Prostate gland (tissue), 2 donors: Measurements from ENCODE around the gene MSH5. TPM values are rescaled to one million over a fixed set of nuclear protein-coding genes. Genes with fewer than 3 reads are reported as not detected.
"Not testable (repeated sequence)": the region's sequence is repeated elsewhere in the genome, so short reads cannot be mapped to it uniquely, and the experiment has no call there.

Experiments
- DNase-seq: peaks from one replicate; pipeline ENCODE4 v3.0.0-alpha.2; 2019; ENCODE audit warnings: low spot score
- H3K27ac ChIP-seq, 2 donors: fragments of 200-600 bp; sonication (generic); 2 replicates each; pipeline ENCODE4 v1.5.1; 2017 to 2019
- H3K27me3 ChIP-seq: fragments of 200-600 bp; sonication (generic); replicated peaks from 2 replicates; pipeline ENCODE4 v1.5.1; 2019; ENCODE audit not compliant: insufficient read depth
- H3K36me3 ChIP-seq, 2 donors: fragments of 200-600 bp; sonication (generic); 1 replicate in 1 of 2; 2 replicates in 1 of 2; pipeline versions ENCODE4 v1.5.1 to v1.8.1; 2017 to 2019
- H3K4me1 ChIP-seq: fragments of 200-600 bp; sonication (generic); replicated peaks from 2 replicates; pipeline ENCODE4 v1.5.1; 2019
- H3K4me3 ChIP-seq, 2 donors: fragments of 200-600 bp; sonication (generic); 2 replicates each; pipeline ENCODE4 v1.5.1; 2017 to 2019
- H3K9me3 ChIP-seq: fragments of 200-600 bp; sonication (generic); 2 replicates; pipeline ENCODE4 v1.5.1; 2017
- POLR2A ChIP-seq: fragments of 450-650 bp; IDR thresholded peaks from one replicate; pipeline ENCODE4 v1.6.1; 2016; ENCODE audit warnings: antibody characterized with exemption, mild to moderate bottlenecking
- POLR2AphosphoS5 ChIP-seq: sonication (generic); formaldehyde crosslinking; IDR thresholded peaks from one replicate; pipeline ENCODE4 v1.6.1; 2017; ENCODE audit warnings: antibody characterized with exemption
- WGBS: methylation state at CpG from one replicate; pipeline ENCODE4 v1.1.5; 2018; 5-methylcytosine and 5-hydroxymethylcytosine counted together
- intact Hi-C: fragments of 100-400 bp; cut with DNase I; formaldehyde crosslinking; loops from one replicate; pipeline ENCODE4 v1.14.2; 2022
- total RNA-seq, 2 donors: library from RNA; depleted of rRNA; stranded (reverse); fragments of >200 nt; gene quantifications; one replicate each; pipeline ENCODE4 v1.1.0, GENCODE V29; 2016
- TF ChIP-seq, protein P1 (sequence below), 4 experiments: fragments of 200-600 bp in 2 of 4; fragments of 450-650 bp in 2 of 4; sonication (generic) in 2 of 4; IDR thresholded peaks; 1 replicate in 3 of 4; 2 replicates in 1 of 4; pipeline ENCODE4 v1.5.1; 2016 to 2019; ENCODE audit warnings: antibody characterized with exemption in 4 of 4, mild to moderate bottlenecking in 2 of 4, moderate library complexity in 2 of 4

The MSH5 gene
- total RNA-seq, 2 donors from 2014 or later: 10.5 to 72.4 TPM

DNA sequence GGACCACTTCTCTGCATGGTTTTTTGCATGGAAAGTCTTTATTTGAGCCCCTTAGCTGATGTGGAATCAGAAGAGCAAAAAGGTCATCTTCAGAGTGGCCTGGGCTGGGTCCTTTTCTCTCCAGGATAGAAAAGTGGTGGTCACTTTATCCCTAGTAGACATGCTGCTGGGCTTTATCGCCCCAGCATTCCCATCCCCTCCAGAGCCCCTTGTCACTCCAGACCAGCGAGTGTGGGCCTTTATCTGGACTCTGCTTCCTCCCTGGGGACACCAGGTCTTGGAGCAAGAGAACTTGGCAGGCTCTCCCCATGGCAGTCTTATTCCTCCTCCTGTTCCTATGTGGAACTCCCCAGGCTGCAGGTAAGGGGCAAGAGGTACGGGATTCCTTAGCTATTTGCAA, 33.2 kb upstream of the MSH5 start, which contains the start of gene LY6G6F:
LY6G6F (plus strand) TSS at position 268 of the 400 bp plus-strand sequence; CDS start at position 309, 41 bp downstream.
- no peak within 1 kb of the TSS for H3K4me3 ChIP-seq
- WGBS: 54% methylated on average over 3 of the region's 3 CpGs
- peaks cover 3% of the 10 kb centered on the region for H3K4me1 ChIP-seq
- H3K27me3 ChIP-seq: no peaks in the 10 kb centered on the region
- no peaks in the 10 kb centered on the region for H3K36me3 ChIP-seq
- no peak within 1 kb of the TSS for H3K27ac ChIP-seq
- TF ChIP-seq POLR2A (no peak), POLR2AphosphoS5 (no peak)
- TF ChIP-seq, protein P1, sequence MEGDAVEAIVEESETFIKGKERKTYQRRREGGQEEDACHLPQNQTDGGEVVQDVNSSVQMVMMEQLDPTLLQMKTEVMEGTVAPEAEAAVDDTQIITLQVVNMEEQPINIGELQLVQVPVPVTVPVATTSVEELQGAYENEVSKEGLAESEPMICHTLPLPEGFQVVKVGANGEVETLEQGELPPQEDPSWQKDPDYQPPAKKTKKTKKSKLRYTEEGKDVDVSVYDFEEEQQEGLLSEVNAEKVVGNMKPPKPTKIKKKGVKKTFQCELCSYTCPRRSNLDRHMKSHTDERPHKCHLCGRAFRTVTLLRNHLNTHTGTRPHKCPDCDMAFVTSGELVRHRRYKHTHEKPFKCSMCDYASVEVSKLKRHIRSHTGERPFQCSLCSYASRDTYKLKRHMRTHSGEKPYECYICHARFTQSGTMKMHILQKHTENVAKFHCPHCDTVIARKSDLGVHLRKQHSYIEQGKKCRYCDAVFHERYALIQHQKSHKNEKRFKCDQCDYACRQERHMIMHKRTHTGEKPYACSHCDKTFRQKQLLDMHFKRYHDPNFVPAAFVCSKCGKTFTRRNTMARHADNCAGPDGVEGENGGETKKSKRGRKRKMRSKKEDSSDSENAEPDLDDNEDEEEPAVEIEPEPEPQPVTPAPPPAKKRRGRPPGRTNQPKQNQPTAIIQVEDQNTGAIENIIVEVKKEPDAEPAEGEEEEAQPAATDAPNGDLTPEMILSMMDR (IDR thresholded peaks at IDR 0.05): no peak
- DNase-seq: no peak
- intact Hi-C loops: no loop called here
- no peaks in the 10 kb centered on the region for H3K9me3 ChIP-seq

DNA sequence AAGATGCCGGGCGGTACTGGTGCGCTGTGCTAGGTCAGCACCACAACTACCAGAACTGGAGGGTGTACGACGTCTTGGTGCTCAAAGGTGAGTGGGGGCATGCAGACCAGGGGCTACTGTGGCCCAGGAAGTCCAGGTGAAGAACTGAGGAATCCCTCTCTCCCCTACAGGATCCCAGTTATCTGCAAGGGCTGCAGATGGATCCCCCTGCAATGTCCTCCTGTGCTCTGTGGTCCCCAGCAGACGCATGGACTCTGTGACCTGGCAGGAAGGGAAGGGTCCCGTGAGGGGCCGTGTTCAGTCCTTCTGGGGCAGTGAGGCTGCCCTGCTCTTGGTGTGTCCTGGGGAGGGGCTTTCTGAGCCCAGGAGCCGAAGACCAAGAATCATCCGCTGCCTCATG, 32.1 kb upstream of the MSH5 start:
- H3K9me3 ChIP-seq: no peaks in the 10 kb centered on the region
- no peaks in the 10 kb centered on the region for H3K27me3 ChIP-seq
- 82% methylated on average over 10 of the region's 10 CpGs for WGBS
- no peak for TF ChIP-seq POLR2AphosphoS5
- no peak for TF ChIP-seq POLR2A
- TF ChIP-seq, protein P1 (IDR thresholded peaks at IDR 0.05): no peak
- no peaks in the 10 kb centered on the region for H3K36me3 ChIP-seq
- peaks cover 3% of the 10 kb centered on the region for H3K4me1 ChIP-seq
- no peak for DNase-seq
- intact Hi-C loops: no loop called here
- H3K27ac ChIP-seq: no peak overlapping the region
- H3K4me3 ChIP-seq: no peak overlapping the region

DNA sequence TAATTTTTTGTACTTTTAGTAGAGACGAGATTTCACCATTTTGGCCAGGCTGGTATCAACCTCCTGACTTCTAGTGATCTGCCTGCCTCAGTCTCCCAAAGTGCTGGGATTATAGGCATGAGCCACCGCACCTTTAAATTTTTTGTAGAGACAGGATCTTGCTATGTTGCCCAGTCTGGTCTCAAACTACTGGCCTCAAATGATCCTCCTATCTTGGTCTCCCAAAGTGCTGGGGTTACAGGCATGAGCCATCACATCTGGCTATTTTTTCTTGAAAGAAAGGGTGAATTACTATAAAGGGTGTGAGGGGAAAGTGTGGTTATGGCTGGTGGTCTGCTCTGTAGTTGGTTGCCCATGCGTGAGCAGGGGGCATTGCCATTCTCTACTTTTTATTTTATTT, 31.6 kb upstream of the MSH5 start:
- Histone ChIP-seq H3K36me3 (no peaks in the 10 kb centered on the region), H3K9me3 (no peaks in the 10 kb centered on the region), H3K4me1 (peaks cover 3% of the 10 kb centered on the region), H3K27me3 (no peaks in the 10 kb centered on the region), H3K4me3 (no peak overlapping the region), H3K27ac (no peak overlapping the region)
- TF ChIP-seq POLR2A: no peak
- intact Hi-C loops: no loop called here
- no peak for DNase-seq
- WGBS: 94% methylated on average over 3 of the region's 3 CpGs

DNA sequence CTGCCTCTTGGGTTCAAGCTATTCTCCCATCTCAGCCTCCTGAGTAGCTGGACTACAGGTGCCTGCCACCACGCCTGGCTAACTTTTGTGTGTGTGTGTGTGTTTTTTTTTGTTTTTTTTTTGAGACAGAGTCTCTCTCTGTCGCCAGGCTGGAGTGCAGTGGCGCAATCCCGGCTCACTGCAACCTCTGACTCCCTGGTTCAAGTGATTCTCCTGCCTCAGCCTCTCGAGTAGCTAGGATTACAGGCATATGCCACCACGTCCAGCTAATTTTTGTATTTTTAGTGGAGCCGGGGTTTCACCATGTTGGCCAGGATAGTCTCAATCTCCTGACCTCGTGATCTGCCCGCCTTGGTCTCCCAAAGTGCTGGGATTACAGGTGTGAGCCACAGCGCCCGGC, 30.6 kb upstream of the MSH5 start:
- H3K9me3 ChIP-seq, H3K4me3 ChIP-seq, H3K36me3 ChIP-seq, H3K4me1 ChIP-seq, intact Hi-C loops, H3K27ac ChIP-seq, H3K27me3 ChIP-seq, DNase-seq: not testable (repeated sequence)
- WGBS: 93% methylated on average over 11 of the region's 11 CpGs

DNA sequence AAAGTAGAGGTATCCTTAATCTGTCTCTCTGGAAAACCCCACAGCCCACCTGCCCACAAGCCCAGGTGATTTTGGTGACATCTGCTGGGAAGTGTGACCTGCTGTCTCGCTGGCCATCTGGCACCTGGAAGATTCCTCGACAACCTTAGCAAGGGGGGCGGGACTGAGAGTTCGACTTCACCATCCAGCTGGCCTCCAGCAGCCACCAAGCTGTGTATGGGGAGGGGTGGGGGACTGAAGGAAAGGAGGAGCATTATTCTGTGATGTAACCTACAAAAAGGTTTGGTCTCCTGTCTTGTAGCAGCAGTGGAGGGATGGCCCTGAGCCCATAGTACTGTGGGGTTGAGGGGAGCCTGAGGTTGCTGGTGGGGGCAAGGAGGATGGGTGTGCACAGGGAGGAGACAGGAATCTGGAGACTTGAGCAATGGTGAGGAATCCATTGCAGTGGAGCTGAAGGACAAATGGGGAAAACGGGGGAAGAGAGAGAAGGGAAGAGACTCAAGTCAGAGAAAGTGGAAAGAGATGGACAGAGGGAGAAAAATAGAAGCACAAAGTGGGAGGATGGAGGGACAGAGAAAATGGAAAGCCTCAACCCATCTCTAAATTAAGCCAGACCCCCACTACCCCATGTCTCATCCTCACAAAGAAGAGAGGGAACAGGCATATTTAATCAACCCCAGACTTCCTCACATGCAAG, 29.1 kb upstream of the MSH5 start:
- no peak overlapping the region for H3K4me3 ChIP-seq
- no peaks in the 10 kb centered on the region for H3K36me3 ChIP-seq
- no peak for DNase-seq
- no peak overlapping the region for H3K27ac ChIP-seq
- no peaks in the 10 kb centered on the region for H3K27me3 ChIP-seq
- 63% methylated on average over 5 of the region's 5 CpGs for WGBS
- H3K4me1 ChIP-seq: peaks cover 11% of the 10 kb centered on the region
- no peaks in the 10 kb centered on the region for H3K9me3 ChIP-seq
- no peak for TF ChIP-seq POLR2AphosphoS5
- no peak for TF ChIP-seq POLR2A
- TF ChIP-seq, protein P1 (IDR thresholded peaks at IDR 0.05): no peak
- intact Hi-C loops: no loop called here

DNA sequence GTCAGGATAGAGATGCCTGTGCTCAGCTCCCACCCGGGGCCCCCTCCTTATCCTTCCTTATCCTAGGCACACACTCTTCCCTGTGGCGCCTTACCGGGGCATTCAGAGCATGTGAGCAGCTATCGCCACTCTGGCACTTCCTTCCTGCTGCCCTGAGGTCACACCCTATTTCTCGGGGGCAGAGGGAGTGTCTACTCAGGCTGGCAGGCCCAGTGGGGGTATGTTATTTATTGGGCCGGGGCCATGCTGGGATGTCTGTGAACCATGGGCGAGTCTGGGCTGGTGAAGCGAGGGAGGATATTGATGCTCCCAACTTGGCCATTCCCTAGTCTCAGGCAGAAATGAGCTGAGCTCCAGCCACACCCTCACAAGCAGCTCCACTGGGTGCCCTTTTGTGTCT, 28.6 kb upstream of the MSH5 start:
- DNase-seq: no peak
- Histone ChIP-seq H3K27ac (no peak overlapping the region), H3K4me3 (no peak overlapping the region), H3K36me3 (no peaks in the 10 kb centered on the region), H3K27me3 (no peaks in the 10 kb centered on the region), H3K4me1 (peaks cover 11% of the 10 kb centered on the region), H3K9me3 (no peaks in the 10 kb centered on the region)
- TF ChIP-seq, protein P1 (IDR thresholded peaks at IDR 0.05): no peak
- no peak for TF ChIP-seq POLR2A
- no peak for TF ChIP-seq POLR2AphosphoS5
- intact Hi-C loops: no loop called here
- 36% methylated on average over 8 of the region's 8 CpGs for WGBS
